ENCODE results near the gene CHCHD4. TPM values are rescaled to one million over a fixed set of nuclear protein-coding genes. Genes with fewer than 3 reads are reported as not detected.
"Not testable (repeated sequence)": the region's sequence is repeated elsewhere in the genome, so short reads cannot be mapped to it uniquely, and the experiment has no call there.

Gene CHCHD4
- total RNA-seq, 6 experiments from 2014 or later = 9.4 to 12.0 (median 10.1) TPM

DNA sequence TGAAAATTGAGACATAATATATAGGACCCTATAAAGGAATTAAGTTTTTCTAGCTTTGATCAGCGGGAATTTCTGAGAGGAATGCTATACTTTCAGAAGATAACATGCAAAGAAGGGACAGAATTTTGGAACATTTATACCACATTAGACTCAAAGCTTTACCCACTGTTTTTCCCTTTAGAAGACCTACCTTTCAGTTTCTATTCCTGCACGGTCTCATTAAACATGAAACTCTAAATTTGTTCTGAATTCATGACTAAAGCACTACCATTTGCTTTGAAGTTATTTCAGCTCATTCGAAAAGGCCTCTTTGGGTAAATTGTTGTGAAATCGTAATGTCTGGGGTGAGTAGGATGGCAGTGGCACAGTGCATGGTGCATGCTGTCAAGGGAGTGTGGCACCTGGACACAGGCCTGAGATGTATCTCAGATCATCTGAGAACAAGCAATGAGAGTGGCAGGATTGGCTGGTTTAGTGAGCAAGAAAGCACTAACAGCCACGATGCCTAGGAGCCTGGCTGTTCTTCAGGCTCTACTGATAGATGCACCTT is 42.5 kb downstream of the CHCHD4 start:
- DNase-seq = no peak
- no peak overlapping the region for H3K4me3 Mint-ChIP-seq
- H3K4me1 Mint-ChIP-seq (ENCODE audit: low read depth) = no peaks in the 10 kb centered on the region
- peaks cover 6% of the 10 kb centered on the region; the same call in 1 of the 2 replicates for H3K9me3 Mint-ChIP-seq
- no peak overlapping the region for H3K27ac Mint-ChIP-seq
- H3K36me3 Mint-ChIP-seq (ENCODE audit: low read depth) = no peaks in the 10 kb centered on the region
- H3K27me3 Mint-ChIP-seq (ENCODE audit: insufficient read depth) = peaks cover 11% of the 10 kb centered on the region
- TF ChIP-seq, protein P1, sequence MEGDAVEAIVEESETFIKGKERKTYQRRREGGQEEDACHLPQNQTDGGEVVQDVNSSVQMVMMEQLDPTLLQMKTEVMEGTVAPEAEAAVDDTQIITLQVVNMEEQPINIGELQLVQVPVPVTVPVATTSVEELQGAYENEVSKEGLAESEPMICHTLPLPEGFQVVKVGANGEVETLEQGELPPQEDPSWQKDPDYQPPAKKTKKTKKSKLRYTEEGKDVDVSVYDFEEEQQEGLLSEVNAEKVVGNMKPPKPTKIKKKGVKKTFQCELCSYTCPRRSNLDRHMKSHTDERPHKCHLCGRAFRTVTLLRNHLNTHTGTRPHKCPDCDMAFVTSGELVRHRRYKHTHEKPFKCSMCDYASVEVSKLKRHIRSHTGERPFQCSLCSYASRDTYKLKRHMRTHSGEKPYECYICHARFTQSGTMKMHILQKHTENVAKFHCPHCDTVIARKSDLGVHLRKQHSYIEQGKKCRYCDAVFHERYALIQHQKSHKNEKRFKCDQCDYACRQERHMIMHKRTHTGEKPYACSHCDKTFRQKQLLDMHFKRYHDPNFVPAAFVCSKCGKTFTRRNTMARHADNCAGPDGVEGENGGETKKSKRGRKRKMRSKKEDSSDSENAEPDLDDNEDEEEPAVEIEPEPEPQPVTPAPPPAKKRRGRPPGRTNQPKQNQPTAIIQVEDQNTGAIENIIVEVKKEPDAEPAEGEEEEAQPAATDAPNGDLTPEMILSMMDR (IDR thresholded peaks at IDR 0.05) = no peak

DNA sequence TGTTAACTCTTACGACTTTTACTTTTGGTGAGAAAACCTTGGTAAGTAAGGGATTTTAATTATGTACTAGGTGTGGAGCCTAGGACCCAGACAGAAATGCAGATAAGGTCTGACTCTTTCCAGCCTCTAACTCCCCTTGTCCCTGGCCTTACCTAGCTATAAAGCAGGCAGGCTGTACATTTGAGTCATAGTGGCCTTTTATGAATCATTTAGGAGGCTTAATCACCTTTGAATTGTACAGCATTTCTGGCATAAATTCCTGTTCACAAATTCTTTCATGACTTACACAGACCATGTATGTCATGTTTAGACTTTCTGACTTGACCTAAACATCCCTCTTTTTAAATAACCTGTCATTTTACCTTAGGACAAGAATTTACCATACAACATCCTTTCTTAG is 47.4 kb downstream of the CHCHD4 start:
- Mint-ChIP-seq H3K9me3 (peaks cover 15% of the 10 kb centered on the region; the same call in 1 of the 2 replicates), H3K27me3 (ENCODE audit: insufficient read depth) (peaks cover 2% of the 10 kb centered on the region), H3K4me3 (no peak overlapping the region), H3K4me1 (ENCODE audit: low read depth) (no peaks in the 10 kb centered on the region), H3K27ac (no peak overlapping the region), H3K36me3 (ENCODE audit: low read depth) (no peaks in the 10 kb centered on the region)
- TF ChIP-seq, protein P1 (IDR thresholded peaks at IDR 0.05) = no peak
- DNase-seq = no peak

DNA sequence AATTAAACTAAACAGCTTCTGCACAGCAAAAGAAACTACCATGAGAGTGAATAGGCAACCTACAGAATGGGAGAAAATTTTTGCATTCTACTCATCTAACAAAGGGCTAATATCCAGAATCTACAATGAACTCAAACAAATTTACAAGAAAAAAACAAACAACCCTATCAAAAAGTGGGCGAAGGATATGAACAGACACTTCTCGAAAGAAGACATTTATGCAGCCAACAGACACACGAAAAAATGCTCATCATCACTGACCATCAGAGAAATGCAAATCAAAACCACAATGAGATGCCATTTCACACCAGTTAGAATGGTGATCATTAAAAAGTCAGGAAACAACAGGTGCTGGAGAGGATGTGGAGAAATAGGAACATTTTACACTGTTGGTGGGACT is 49.4 kb downstream of the CHCHD4 start:
- H3K4me3 Mint-ChIP-seq; DNase-seq; H3K4me1 Mint-ChIP-seq (ENCODE audit: low read depth); H3K36me3 Mint-ChIP-seq (ENCODE audit: low read depth); H3K27me3 Mint-ChIP-seq (ENCODE audit: insufficient read depth); H3K27ac Mint-ChIP-seq: not testable (repeated sequence)
- peaks cover 15% of the 10 kb centered on the region; the same call in 1 of the 2 replicates for H3K9me3 Mint-ChIP-seq

DNA sequence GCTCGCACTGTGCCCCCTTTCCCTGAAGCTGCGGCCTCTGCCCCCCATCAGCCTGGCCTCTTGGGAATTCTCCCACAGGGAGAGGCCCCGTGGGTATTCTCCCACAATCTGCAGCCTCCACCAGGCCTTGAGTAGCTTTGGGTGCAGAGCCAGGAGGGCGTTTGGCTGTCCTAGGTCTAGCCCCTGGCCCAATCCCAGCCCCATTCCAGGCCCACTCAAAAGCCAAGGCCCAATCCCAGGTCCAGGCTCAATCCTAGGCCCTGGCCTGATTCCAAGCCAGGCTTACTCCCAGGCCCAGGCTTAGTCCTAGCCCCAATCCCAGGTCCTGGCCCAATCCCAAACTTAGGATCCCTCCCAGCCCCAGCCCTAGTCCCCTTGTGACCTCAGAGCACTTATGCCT is 59.8 kb downstream of the CHCHD4 start:
- DNase-seq = no peak
- Mint-ChIP-seq H3K4me3 (no peak overlapping the region), H3K9me3 (no peaks in the 10 kb centered on the region), H3K4me1 (ENCODE audit: low read depth) (no peaks in the 10 kb centered on the region), H3K27ac (no peak overlapping the region), H3K27me3 (ENCODE audit: insufficient read depth) (no peaks in the 10 kb centered on the region), H3K36me3 (ENCODE audit: low read depth) (no peaks in the 10 kb centered on the region)
- TF ChIP-seq, protein P1 (IDR thresholded peaks at IDR 0.05) = no peak

DNA sequence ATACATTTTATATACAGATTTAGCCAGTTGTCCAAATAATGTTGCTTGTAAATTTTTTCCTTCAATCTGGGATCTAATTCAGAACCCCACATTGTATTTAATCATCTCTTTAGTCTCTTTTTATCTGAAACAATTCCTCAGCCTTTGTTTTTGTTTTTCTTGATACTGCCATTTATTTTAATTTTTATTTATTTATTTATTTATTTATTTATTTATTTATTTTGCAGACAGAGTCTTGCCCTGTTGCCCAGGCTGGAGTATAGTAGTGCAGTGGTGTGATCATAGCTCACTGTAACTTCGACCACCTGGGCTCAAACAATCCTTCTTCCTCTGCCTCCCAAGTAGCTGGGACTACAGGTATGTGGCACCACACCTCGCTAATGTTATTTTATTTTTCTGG is 61.5 kb downstream of the CHCHD4 start:
- Mint-ChIP-seq H3K4me1 (ENCODE audit: low read depth) (no peaks in the 10 kb centered on the region), H3K9me3 (no peaks in the 10 kb centered on the region), H3K36me3 (ENCODE audit: low read depth) (no peaks in the 10 kb centered on the region), H3K27me3 (ENCODE audit: insufficient read depth) (peaks cover under 1% of the 10 kb centered on the region), H3K27ac (no peak overlapping the region), H3K4me3 (no peak overlapping the region)
- TF ChIP-seq, protein P1 (IDR thresholded peaks at IDR 0.05) = no peak
- DNase-seq = no peak

Other genes starting within 250 kb of the CHCHD4 start
- not detected for gene WNT7A, start 244.8 kb downstream of the CHCHD4 start, total RNA-seq (2021; fragmentation: NEBNext Ultra II Directional; extraction: Animal tissue kit (Norgen Biotek cat#: 25700))
- gene TMEM43, start 182 bp upstream of the CHCHD4 start, total RNA-seq (2021; fragmentation: NEBNext Ultra II Directional; extraction: Animal tissue kit (Norgen Biotek cat#: 25700)) = 10 to 100 TPM; 73.3 to 90.8 (median 80.7) TPM
- gene XPC, start 53.7 kb upstream of the CHCHD4 start, total RNA-seq (2021; fragmentation: NEBNext Ultra II Directional; extraction: Animal tissue kit (Norgen Biotek cat#: 25700)) = 10 to 100 TPM; 38.7 to 40.3 (median 39.5) TPM
- gene LSM3, start 53.9 kb upstream of the CHCHD4 start, total RNA-seq (2021; fragmentation: NEBNext Ultra II Directional; extraction: Animal tissue kit (Norgen Biotek cat#: 25700)) = 10 to 100 TPM; 15.5 to 21.1 (median 18.7) TPM